CD4-positive, alpha-beta T cell (primary cell): Measurements from ENCODE around the gene AK9. TPM values are rescaled to one million over a fixed set of nuclear protein-coding genes. Genes with fewer than 3 reads are reported as not detected.

Experiments
- ATAC-seq: fragments of 200-7000 bp; cut with Tn5 transposase; one replicate; pipeline ENCODE4 v1.10.0; 2022; ENCODE audit warnings: mild to moderate bottlenecking; ENCODE audit not compliant: poor library complexity
- CTCF ChIA-PET: fragments of 350-600 bp; sonication (Branson Sonifier 250); formaldehyde crosslinking; loops from one replicate; lab custom pipeline; 2021; ENCODE audit warnings: antibody characterized with exemption, inconsistent platforms; lab: Charles Lee
- POLR2A ChIA-PET: fragments of 350-600 bp; sonication (Branson Sonifier 250); formaldehyde crosslinking; loops from one replicate; lab custom pipeline; 2021; ENCODE audit warnings: antibody characterized with exemption, inconsistent platforms; lab: Charles Lee
- DNase-seq, 14 experiments: peaks; one replicate each; pipeline ENCODE4 v3.0.0-alpha.2; 2013 to 2020; ENCODE audit warnings: mixed read lengths in 2 of 14
- H3K27ac ChIP-seq, 2 donors: one replicate each; pipeline versions ENCODE4 v1.5.1 to v1.7.0; 2013; ENCODE audit warnings: low read length in 2 of 2, low read depth in 1 of 2, mild to moderate bottlenecking in 1 of 2
- H3K27me3 ChIP-seq, 2 experiments: 1 replicate in 1 of 2; 2 replicates in 1 of 2; pipeline versions ENCODE4 v1.6.1 to v1.7.0; 2013; ENCODE audit warnings: low read length in 2 of 2, control low read depth in 1 of 2, mild to moderate bottlenecking in 1 of 2, moderate library complexity in 1 of 2; ENCODE audit not compliant: insufficient read depth in 2 of 2, control insufficient read depth in 1 of 2
- H3K36me3 ChIP-seq: one replicate; pipeline ENCODE4 v1.6.1; 2013; ENCODE audit warnings: low read length, control low read depth; ENCODE audit not compliant: insufficient read depth
- H3K4me1 ChIP-seq: one replicate; pipeline ENCODE4 v1.6.1; 2013; ENCODE audit warnings: low read length, control low read depth; ENCODE audit not compliant: insufficient read depth
- H3K4me3 ChIP-seq: one replicate; pipeline ENCODE4 v1.5.1; 2013; ENCODE audit warnings: mild to moderate bottlenecking, low read length, moderate library complexity
- H3K9me3 ChIP-seq, 2 experiments: 1 replicate in 1 of 2; 2 replicates in 1 of 2; pipeline versions ENCODE4 v1.6.1 to v1.7.0; 2013; ENCODE audit warnings: low read length in 2 of 2, mild to moderate bottlenecking in 2 of 2, control low read depth in 1 of 2, moderate library complexity in 1 of 2; ENCODE audit not compliant: control insufficient read depth in 1 of 2, insufficient read depth in 1 of 2
- H3K27ac Mint-ChIP-seq: one replicate; pipeline ENCODE4 v1.8.0; 2020; ENCODE audit warnings: mixed read lengths
- H3K27me3 Mint-ChIP-seq: one replicate; pipeline ENCODE4 v1.8.0; 2021; ENCODE audit warnings: mixed read lengths
- H3K36me3 Mint-ChIP-seq: one replicate; pipeline ENCODE4 v1.8.0; 2021; ENCODE audit warnings: low read depth, mixed read lengths
- H3K4me1 Mint-ChIP-seq: one replicate; pipeline ENCODE4 v1.8.0; 2021; ENCODE audit warnings: low read depth, mixed read lengths
- H3K4me3 Mint-ChIP-seq: one replicate; pipeline ENCODE4 v1.8.0; 2020; ENCODE audit warnings: mild to moderate bottlenecking, mixed read lengths
- H3K9me3 Mint-ChIP-seq: one replicate; pipeline ENCODE4 v1.8.0; 2020; ENCODE audit warnings: mixed read lengths
- CTCF ChIP-seq: fragments of 200-600 bp; IDR thresholded peaks from one replicate; pipeline ENCODE4 v1.8.0; 2022; ENCODE audit warnings: antibody characterized with exemption, mild to moderate bottlenecking
- intact Hi-C, 2 experiments: fragments of 100-400 bp; cut with DNase I in 1 of 2; cut with micrococcal nuclease in 1 of 2; formaldehyde crosslinking; loops; one replicate each; pipeline versions ENCODE4 v1.15.1 to v1.9.0; 2023 to 2025; cut with DNase I, micrococcal nuclease
- total RNA-seq, 174 experiments: library from RNA in 2 of 174; stranded (reverse) in 2 of 174; gene quantifications; one replicate each; pipeline ENCODE4 v1.2.3 and lab custom pipeline; 2021 to 2026

Gene AK9
- total RNA-seq, 2 experiments from 2014 or later, result 5.3 to 6.6 TPM

GRCh38 chr6:109672175-109672574 is 18.8 kb downstream of the AK9 start:
- peaks cover 27% of the 10 kb centered on the region for H3K36me3 Mint-ChIP-seq
- DNase-seq (no peak), ATAC-seq (no peak)
- Histone ChIP-seq H3K4me1 (no peaks in the 10 kb centered on the region), H3K27ac (no peak overlapping the region), H3K36me3 (peaks cover 7% of the 10 kb centered on the region), H3K9me3 (no peaks in the 10 kb centered on the region), H3K4me3 (no peak overlapping the region), H3K27me3 (no peaks in the 10 kb centered on the region)
- no peak overlapping the region for H3K4me3 Mint-ChIP-seq
- ChIA-PET POLR2A (no interaction called here), CTCF (interaction anchor here (1.4 kb wide), 1 partner anchor 33 kb away, joined by 4 read pairs; no protein-coding TSS in a partner anchor)
- H3K9me3 Mint-ChIP-seq, result no peaks in the 10 kb centered on the region
- H3K27me3 Mint-ChIP-seq, result no peaks in the 10 kb centered on the region
- intact Hi-C loops, result no loop called here
- H3K27ac Mint-ChIP-seq, result no peak overlapping the region
- no peaks in the 10 kb centered on the region for H3K4me1 Mint-ChIP-seq
- TF ChIP-seq CTCF, result no peak

GRCh38 chr6:109671733-109672132 is 19.3 kb downstream of the AK9 start:
- CTCF ChIA-PET, result interaction anchor here (1.4 kb wide), 1 partner anchor 33 kb away, joined by 4 read pairs; no protein-coding TSS in a partner anchor
- Histone ChIP-seq H3K27me3 (no peaks in the 10 kb centered on the region), H3K9me3 (no peaks in the 10 kb centered on the region), H3K4me1 (no peaks in the 10 kb centered on the region), H3K36me3 (peaks cover 7% of the 10 kb centered on the region), H3K27ac (no peak overlapping the region), H3K4me3 (no peak overlapping the region)
- no peaks in the 10 kb centered on the region for H3K4me1 Mint-ChIP-seq
- ATAC-seq (no peak), DNase-seq (no peak)
- peaks cover 27% of the 10 kb centered on the region for H3K36me3 Mint-ChIP-seq
- H3K4me3 Mint-ChIP-seq, result no peak overlapping the region
- no peak overlapping the region for H3K27ac Mint-ChIP-seq
- intact Hi-C loops, result no loop called here
- no peaks in the 10 kb centered on the region for H3K9me3 Mint-ChIP-seq
- POLR2A ChIA-PET, result no interaction called here
- no peaks in the 10 kb centered on the region for H3K27me3 Mint-ChIP-seq
- TF ChIP-seq CTCF, result no peak

- no peaks in the 10 kb centered on the region for H3K4me1 Mint-ChIP-seq
- TF ChIP-seq CTCF, result no peak
- Histone ChIP-seq H3K36me3 (peaks cover 7% of the 10 kb centered on the region), H3K4me1 (no peaks in the 10 kb centered on the region), H3K27me3 (no peaks in the 10 kb centered on the region), H3K27ac (no peak overlapping the region), H3K9me3 (no peaks in the 10 kb centered on the region), H3K4me3 (no peak overlapping the region)
- no peak for DNase-seq
- ChIA-PET CTCF (no interaction called here), POLR2A (no interaction called here)
- no peak for ATAC-seq
- no peak overlapping the region for H3K27ac Mint-ChIP-seq
- H3K27me3 Mint-ChIP-seq, result no peaks in the 10 kb centered on the region
- H3K36me3 Mint-ChIP-seq, result peaks cover 32% of the 10 kb centered on the region
- intact Hi-C loops, result no loop called here
- no peaks in the 10 kb centered on the region for H3K9me3 Mint-ChIP-seq
- no peak overlapping the region for H3K4me3 Mint-ChIP-seq
Measured at GRCh38 chr6:109669811-109670210, 21.2 kb downstream of the AK9 start.
